Stimulated activated CD4-positive, alpha-beta T cell treated with anti-CD3 and anti-CD28 coated beads, TNF-alpha, amount 100 ng/mL, for 48 hours (primary cell): ENCODE results near the gene HSD3B2.

ENCODE experiments used
- DNase-seq, 3 donors: peaks; one replicate each; pipeline ENCODE4 v3.0.0-alpha.2; 2020; ENCODE audit warnings: low read depth in 3 of 3

Gene HSD3B2

DNA sequence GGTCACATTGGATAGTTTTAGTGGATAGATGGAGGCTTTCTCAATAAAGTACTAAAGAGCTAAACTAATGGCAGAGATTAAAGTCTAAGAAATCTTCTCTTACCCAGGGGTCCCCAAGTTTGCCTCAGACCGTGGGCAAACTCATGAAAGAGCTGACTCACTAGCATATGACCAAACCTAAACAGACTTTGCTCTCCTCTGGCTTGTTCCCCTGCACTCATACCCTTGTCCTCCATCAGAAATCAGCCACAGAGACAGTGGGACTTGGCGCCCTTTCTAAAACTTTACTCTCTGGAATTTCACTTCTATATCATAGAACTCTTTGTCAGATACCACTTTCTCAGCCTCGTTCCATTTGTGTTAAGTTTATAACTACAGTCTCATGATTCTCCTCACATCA lies 17.0 kb upstream of the HSD3B2 start:
- no peak for DNase-seq

DNA sequence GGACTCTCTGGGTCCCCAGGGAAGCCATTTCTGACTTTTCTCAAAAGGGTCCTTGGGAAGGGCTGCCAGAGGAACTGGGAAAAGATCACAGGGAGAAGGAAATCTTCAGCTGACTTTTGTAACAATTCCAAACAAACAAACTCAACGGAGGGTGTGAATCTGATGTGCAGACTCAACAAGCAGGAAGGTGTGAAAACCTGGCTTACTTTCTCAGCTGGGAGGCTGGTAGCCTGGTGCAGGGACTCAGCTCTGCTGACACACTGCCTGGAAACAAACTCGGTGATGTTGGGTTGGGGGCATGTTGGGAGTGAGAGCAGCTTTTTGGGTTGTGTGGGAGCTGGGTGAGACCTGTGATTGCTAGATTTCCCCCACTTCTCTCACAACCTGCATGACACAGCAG lies 10.2 kb upstream of the HSD3B2 start:
- no peak for DNase-seq

DNA sequence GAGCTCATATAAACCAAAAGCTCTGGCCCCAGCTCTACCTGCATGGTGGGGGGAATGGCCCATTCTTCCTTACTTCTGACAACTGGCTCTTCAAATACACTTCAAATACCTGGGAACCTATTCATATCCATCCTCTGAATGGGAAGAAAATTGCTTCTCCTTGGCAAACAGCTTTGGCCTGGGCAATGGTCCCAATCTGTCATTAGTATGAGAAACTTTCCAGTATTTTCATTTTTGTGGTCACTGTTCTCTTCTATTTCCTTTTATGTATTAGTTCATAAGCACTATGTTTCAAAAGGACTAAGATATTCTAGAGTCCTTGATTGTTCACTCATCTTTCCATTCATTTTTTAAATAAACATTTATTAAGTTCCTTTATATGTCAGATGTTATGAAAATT lies 5.2 kb upstream of the HSD3B2 start:
- DNase-seq: no peak

DNA sequence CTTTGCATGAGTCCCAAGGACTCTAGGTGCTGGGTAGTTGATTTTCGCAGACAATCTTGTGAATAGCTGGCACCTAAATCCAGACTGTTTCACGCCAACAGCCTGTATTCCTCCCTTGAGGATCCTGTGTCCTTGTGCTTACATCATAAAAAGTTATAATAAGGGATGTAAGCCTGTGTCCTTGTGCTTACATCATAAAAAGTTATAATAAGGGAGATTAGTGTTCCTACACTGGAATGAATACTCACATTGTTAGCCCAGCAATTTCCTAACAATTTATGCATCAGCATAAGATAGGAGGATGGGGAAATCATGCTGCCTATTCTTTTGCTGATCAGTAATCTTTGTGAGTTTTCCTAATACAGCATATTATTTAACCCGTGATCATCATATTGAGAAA lies 4.0 kb upstream of the HSD3B2 start:
- DNase-seq: no peak

DNA sequence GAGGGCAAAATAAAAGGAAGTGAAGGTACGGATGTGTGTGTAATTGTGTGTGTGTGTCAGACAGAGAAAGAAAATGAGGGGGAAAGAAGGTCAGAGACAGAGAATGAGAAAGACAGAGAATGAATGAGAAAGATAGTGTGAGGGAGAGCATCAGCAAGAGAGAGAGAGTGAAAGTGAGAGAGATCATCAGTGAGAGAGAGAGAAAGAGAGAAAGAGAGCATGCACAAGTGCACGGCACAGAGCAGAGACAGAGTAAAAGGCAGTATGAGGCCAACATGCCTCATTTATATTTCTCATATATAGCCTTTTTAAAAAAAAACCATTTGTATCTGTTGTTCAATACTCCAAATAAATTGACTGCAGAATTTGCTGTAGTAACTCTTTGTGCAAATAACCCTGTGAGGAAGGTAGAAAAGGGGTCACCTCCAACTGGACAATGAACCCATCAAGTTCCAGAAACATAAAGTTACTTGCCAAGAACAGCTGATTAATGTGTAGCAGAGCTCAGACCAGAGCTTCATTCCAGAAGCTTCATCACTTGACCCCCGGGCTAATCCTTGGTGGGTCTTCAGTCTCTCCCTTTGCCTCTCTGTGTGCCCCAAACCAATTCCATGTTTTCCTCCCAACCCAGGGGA lies 1.2 kb downstream of the HSD3B2 start:
- no peak for DNase-seq

DNA sequence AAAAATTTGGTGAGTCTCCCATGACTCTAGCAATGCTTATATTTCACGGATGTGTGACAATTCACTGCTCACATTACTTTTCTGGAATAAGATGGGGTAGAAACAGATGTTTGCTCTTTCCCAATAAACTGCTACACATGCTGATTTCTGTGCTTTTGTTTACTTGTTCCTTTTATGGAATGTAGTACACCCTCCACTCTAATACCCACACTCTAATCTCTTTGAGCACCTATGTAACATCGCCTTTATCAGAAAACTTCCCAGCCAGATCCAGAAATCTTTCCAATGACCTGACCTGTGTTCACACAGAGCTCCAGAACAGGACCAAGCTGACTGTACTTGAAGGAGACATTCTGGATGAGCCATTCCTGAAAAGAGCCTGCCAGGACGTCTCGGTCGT lies 4.2 kb downstream of the HSD3B2 start:
- DNase-seq: no peak

DNA sequence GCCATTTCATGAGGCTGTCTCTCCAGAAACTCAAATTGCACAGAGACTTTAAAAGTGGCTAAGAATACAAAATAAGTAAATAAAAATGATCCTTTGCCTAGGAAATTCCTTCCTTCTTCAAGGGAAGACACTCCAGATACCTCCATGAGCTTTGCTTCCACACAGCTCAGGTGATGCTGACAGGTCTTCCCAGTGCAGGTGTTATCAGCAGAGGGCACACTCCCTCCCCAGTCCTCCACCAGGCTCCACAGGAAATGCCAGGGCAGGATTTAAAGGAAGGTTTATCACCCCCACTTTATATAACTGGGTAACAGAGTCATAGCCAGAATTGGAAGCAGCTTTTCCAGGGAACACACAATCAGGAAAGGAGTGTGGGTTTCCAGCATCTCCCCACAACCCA lies 5.7 kb downstream of the HSD3B2 start:
- no peak for DNase-seq

DNA sequence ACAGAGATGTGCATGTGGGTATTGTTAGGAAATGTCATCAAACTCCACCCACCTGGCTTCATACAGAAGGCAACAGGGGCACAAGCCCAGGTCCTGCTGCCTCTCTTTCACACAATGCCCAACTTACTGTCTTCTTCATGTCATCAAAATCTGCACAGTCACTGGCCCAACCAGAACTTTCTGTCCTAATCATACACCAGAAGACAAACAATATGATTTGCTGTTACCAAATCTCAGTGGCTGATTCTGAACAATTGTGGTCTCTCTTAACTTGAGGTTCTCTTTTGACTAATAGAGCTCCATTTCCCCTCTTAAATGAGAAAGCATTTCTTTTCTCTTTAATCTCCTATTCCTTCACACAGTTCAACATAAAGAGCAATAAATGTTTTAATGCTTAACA lies 7.7 kb downstream of the HSD3B2 start:
- no peak for DNase-seq

DNA sequence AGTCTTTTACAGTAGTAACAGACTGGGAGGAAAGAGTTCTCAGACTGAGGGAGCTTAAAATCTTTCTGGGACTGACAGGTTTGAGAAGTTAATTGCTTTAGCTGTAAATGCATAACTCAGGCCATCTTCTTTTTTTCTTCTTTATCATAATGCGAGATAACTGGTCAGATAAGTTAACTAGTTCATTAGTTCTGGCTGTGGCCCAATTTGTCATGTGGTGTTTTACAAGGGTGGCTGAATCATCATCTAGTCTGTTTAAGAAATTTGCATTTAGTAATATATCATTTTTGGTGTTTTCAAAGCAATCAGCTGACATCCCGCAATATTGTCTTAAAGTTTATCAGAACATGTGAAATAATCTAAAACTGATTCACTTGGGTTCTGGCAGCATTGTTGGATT lies 14.0 kb downstream of the HSD3B2 start:
- DNase-seq: no peak

DNA sequence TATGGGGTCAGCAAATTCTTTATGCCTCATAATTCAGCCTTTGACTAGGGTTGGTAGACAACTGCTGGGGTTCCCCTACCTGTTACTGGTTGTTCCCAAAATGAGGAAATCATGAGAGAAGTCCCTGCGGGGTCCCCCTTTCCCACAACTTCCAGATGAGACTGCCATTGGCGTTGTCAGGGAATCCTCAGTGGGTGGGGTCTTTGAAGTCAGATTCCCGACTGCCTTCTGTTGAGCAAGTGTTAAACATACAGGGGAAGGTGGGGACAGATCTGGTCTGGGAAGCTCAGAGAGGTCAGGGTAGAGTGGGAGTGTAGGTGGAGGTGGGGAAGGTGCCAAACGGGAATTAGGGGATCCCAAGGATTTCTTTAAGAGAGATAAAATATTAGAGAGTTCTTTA lies 14.7 kb downstream of the HSD3B2 start:
- no peak for DNase-seq

DNA sequence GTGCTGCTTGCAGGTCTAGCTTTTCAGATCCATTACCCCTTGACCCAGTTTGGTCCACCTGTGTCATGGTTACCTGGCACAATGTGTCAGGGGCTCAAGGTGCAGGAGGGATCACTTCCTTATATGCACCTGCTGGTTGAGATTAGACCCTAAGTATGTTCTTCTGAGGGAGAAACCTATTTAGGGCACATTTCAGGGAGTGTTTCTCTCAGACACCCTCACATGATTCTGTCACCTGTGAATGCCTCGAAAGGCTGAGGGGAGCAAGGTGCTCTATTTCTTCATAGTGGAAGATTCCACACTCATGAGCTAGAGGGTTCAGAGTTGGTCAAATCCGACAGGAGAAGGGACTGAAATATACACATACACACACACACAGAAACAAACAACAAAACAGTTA lies 15.5 kb downstream of the HSD3B2 start:
- DNase-seq: no peak

DNA sequence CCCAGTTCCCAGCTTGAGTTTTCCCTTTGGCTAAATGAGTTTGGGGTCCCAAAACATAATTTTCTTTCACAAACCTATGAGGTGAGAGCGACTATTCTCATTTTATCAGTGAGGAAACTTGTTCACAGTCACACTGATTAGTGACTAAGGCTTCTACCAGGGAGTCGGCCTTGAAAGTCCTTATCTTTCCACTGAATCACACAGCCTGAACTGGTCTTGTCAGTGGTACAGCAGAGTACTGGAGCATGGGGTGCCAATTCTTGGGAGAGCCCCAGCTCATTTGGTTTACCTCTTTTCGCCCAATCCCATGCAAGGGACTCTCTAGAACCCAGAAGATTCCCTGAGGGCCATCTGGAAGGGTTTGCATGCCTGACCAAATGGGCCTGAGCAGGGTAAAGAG lies 16.9 kb downstream of the HSD3B2 start:
- no peak for DNase-seq

DNA sequence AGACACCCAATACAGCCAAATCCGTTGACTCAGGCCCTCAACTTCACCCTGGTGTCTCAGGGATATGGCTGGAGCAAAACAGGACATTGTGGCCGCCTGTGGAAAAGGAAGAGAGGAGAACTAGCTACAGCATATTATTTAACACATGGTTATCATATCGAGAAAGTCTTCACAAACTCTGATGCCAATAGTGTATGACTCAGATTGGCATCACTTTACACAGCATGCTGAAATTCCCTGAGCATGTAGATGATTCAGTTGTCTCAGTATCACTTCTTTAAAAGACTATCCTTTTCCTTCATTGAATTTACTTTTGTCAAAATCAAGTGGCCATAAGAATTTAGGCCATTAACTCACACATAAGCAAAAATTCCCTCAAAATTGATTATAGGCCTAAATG lies 20.1 kb downstream of the HSD3B2 start:
- DNase-seq: no peak

DNA sequence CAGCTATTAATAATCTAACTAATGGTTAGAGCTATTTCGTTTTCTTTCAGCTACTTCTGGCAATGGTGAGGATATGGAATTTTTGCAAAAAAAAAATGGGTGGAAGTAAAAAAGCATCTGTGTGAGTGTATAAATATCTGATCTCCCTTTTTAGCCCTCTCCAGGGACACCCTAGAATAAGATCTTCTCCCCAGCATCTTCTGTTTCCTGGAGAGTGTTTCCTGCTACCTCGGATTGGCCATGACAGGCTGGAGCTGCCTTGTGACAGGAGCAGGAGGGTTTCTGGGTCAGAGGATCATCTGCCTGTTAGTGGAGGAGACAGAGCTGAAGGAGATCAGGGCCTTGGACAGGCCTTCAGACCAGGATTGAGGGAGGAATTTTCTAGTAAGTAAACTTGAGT lies 23.8 kb downstream of the HSD3B2 start:
- DNase-seq: no peak

DNA sequence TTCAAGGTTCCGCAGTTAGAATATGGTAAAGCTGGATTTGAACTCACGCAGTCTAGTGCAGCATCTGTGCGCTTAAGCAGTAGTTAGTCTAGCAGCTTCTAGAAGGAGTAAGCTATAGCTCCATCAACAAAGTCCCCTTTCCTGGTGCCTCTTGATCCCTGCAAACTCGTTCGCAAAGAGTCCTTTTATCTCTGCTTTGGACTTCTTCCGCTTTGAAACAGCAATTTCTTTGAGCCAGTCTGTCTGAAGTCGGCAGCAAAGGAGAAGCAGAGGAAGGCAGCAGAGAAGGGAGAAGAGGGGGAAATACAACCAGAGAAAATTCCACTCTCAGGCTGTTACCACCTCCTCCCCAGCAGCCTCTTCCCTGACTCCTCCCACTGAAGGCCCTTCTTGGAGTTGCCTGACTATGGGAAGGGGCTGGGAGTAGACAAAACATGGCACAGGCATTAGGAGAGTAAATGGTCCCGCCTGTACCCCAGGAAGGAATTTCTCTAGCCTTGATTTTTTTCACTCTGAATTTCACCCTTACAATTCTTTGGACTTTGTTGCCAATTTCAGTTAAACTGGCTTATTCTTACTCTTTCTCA lies 25.9 kb downstream of the HSD3B2 start:
- no peak for DNase-seq

DNA sequence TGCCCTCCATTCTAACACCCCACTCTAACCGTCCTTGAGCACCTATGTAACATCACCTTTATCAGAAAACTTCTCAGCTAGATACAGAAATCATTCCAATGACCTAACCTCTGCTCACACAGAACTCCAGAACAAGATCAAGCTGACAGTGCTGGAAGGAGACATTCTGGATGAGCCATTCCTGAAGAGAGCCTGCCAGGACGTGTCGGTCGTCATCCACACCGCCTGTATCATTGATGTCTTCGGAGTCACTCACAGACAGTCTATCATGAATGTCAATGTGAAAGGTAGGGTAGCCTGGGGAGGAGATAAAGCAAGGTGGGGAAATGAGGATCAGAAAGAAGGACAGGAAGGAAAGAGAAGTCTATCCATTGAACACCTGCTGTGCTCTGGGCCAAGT lies 27.8 kb downstream of the HSD3B2 start:
- no peak for DNase-seq

DNA sequence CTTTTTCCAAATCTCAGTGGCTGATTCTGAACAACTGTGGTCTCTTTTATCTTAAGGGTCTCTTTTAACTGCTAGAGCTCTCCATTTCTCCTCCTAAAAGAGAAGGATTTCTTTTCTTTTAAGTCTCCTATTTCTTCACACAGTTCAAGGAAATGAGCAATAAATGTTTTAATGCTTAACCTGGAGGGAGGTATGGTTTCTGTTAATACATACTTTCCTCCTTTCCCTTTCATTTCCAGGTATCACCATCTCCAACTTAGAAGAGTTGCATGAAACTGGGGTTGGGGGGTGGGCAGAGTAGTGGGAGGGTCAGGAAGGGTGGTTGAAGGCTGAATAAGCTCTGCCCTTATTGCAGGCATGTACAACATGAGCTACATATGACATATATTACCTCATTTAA lies 31.4 kb downstream of the HSD3B2 start:
- no peak for DNase-seq

DNA sequence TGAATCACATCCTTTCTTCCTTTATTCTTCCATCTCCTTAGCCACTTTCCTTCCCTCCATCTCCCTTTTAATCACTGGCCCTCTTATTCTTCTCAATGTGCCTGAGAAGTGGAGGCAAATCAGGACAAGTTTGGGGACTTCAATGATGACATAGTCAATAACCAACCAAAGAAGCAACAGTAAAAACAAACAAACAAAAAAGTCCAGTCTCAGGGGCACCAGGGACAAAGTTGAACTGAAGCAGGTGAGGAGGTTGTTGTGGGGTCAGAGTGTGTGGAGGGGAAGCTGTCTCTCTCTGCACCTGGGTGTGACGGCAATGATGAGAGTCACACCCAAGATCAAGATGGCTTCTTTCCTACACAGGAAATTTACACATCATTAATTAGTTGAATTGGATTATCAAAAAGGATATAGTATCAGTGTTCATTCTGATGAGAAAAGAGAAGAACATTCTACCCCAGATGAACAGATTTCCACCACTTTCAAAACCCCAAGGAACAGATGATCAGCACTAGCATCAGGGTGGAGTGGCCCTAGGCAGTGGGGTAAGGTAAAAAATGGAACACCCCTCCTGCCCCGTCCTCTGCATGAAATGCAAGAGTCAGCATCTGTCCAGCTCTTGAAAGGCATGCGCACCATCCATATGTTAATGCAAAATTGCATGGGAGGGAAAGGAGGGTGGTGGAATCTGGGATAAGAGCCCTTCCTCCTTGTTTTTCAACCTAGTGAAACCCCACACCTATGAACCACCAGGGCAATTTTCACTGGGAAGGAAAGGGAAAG lies 32.6 kb downstream of the HSD3B2 start:
- no peak for DNase-seq

DNA sequence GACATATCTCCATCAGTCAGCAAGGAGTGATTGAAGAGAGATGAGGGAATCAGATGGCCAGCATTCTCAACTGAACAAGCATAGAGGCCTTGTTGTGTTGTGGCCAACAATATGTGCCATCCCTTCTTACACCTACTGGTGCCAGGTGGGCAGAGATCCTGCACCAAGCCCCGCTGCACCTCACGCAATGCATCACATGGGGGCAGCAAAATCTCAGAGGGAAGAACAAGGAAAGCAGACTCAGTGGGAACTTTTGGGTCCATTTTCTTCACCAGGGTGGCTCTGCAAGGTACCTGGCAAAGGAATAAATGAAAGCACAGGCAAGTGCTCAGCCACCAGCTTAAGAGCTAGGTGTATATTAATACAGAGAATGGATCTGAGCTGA lies 33.2 kb downstream of the HSD3B2 start:
- no peak for DNase-seq

DNA sequence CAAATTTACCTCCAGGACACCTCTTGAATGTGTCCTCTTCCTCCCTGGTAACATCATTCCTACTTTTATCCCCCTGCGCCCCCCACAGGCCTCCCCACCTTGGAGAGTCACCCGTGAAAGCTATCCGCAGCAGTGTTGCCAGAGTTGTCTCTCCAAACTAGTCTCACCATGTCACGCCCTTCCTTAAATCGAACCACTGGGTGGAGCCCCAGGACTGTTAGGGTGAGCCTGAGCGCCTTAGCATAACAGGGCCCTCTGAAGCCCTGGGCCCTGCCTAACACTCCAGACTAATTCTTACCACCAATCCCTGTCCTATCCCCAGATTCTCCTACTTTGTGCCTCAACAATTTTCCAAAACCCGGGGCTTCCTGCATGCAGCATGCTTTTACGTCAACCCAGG lies 35.0 kb downstream of the HSD3B2 start:
- DNase-seq: no peak

DNA sequence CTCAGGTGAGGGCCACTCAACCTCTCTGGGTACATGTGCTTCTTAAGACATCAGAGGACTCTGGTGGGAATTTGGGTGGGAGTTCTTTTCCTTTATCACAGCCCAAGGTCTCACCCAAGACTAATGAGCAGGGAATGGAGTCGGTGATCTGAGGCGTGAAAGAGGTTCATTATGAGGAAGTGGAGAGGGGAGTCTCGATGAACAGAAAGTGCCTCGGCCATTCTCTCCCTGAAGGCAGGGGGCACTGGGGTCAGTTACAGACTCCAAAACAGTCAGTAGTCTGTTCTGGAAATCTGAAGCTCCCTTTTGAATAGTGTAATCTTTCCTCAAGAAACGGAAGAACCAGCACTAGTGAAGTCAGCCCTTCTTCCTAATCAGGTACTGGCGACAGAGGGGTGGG lies 36.2 kb downstream of the HSD3B2 start:
- DNase-seq: no peak

DNA sequence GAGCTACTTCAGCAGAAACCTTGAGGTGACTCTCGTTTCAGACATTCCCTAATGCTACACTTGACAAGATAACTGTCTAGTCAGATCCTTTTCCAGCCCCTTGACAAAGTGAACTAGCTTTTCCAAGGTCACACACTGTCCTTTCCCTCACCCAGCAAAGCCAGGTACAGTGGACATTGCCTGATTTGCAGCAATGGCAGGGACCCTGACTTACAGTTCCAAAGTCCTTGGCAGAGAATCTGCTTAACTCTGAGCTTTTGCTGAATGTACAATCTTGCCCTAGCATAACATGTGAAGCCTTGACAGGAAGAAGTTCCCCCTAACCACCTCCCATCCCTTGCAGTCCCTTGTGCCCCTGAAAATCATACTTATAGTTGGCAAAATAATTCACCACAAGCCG lies 37.1 kb downstream of the HSD3B2 start:
- no peak for DNase-seq

DNA sequence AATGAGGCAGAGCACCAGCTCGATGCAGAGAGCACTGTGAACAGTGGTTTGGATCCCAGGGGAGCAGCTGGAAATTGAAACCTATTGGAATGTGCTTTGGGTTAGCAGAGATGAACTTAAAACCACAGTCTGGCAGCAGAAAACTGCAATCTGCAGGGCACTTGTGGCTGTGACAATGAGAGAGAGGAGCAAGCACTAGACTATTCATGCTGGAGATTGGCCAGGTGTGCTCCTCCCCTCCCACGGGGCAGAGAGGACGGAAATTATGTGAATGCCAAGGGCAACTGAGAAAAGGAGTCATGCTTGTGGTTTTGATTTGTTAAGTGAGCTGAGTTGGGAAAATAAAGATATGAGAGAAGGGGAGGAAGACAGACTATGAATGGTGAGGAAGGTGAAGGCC lies 38.1 kb downstream of the HSD3B2 start:
- DNase-seq: peak in 2 of 3 donors; percentile 1 to 33

DNA sequence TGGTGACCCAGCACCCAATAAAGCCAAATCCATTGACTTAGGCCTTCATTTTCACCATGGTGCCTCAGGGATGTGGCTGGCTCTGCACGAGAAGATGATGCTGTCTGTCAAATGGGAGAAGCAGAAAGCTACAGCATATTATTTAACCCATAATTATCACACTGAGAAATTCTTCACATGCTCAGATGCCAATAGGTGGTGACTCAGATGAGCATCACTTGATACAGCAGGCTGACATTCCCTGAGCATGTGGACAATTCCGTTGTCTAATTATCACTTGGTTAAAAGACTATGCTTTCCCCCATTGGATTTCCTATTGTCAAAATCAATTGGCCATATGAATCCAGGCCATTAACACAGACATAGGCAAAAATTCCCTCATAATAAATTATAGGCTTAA lies 48.0 kb downstream of the HSD3B2 start:
- no peak for DNase-seq
